ENCODE results near the gene TRAPPC6A. TPM values are rescaled to one million over a fixed set of nuclear protein-coding genes. Genes with fewer than 3 reads are reported as not detected.

TRAPPC6A gene
- total and polyA plus RNA-seq, 9 donors: 1.8 to 33.7 (median 23.4) TPM

DNA sequence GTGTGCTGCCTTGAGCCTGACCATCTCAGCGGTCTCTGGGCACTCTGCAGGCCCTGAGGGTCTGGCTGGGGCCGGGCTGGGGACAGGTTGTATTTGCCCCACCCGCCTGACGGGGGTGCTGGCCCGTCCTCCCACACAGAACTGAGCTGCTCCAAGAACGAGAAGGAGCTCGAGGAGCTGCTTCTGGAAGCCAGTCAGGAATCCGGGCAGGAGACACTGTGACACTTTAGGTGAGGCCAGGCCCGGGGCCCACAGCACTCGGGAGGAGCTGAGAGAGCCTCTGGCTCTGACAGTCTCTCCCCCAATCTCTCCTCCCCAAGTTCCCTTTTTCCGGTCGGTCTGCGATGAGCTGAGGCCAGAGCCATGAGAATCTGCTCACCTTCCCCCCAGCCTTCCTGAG is 31.8 kb downstream of the TRAPPC6A start:
- TF ChIP-seq, protein P1, sequence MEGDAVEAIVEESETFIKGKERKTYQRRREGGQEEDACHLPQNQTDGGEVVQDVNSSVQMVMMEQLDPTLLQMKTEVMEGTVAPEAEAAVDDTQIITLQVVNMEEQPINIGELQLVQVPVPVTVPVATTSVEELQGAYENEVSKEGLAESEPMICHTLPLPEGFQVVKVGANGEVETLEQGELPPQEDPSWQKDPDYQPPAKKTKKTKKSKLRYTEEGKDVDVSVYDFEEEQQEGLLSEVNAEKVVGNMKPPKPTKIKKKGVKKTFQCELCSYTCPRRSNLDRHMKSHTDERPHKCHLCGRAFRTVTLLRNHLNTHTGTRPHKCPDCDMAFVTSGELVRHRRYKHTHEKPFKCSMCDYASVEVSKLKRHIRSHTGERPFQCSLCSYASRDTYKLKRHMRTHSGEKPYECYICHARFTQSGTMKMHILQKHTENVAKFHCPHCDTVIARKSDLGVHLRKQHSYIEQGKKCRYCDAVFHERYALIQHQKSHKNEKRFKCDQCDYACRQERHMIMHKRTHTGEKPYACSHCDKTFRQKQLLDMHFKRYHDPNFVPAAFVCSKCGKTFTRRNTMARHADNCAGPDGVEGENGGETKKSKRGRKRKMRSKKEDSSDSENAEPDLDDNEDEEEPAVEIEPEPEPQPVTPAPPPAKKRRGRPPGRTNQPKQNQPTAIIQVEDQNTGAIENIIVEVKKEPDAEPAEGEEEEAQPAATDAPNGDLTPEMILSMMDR (IDR thresholded peaks at IDR 0.05): no peak
- no peaks in the 10 kb centered on the region for H3K36me3 ChIP-seq
- no peaks in the 10 kb centered on the region for H3K4me1 ChIP-seq (ENCODE audit: insufficient read depth)
- no peak for DNase-seq
- no peak overlapping the region for H3K27ac ChIP-seq
- no peaks in the 10 kb centered on the region for H3K9me3 ChIP-seq
- no peak overlapping the region for H3K4me3 ChIP-seq
- intact Hi-C loops (cut with DNase I): no loop called here
- H3K27me3 ChIP-seq: no peaks in the 10 kb centered on the region
- 76 to 82% (median 80%) methylated on average over 13 of the region's 13 CpGs for WGBS, 3 donors

DNA sequence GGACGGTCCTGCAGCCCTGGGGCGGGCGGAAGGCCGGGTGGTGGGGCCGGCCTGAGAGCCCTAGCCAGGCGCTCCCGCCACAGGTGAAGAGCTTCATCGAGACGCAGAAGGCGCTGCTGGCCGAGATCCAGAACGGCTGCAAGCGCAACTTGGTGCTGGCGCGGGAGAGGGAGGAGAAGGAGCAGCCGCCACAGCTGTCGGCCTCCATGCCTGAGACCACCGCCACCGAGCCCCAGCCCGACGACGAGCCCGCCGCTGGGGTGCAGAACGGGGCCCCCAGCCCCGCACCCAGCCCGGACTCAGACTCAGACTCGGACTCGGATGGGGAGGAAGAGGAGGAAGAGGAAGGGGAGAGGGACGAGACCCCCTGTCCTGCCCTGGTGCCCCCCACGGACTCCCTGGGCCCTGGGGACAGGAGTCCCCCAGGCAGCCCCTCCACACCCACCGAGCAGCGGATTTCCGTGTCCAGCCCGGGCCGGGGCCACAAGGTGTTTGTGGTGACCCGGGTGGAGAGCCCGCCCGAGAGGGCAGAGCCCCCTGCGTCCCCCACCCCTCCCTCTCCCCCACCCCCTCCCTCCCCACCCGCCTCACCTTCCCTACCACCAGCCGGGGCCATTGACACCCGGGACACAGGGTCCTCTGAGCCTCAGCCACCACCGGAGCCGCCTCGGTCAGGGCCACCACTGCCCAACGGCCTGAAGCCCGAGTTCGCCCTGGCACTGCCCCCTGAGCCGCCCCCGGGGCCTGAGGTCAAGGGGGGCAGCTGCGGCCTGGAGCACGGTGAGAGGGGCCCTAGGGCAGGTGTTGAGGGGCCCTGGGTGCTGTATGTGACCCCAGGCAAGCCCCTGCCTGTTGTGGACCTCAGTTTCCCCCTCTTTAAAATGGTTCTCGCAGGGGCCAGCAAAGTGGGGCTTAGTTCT is 32.5 kb downstream of the TRAPPC6A start:
- WGBS, 3 donors: 83 to 89% (median 86%) methylated on average over 42 to 54 of the region's 54 CpGs
- H3K27ac ChIP-seq: no peak overlapping the region
- no peaks in the 10 kb centered on the region for H3K9me3 ChIP-seq
- intact Hi-C loops (cut with DNase I): no loop called here
- H3K4me1 ChIP-seq (ENCODE audit: insufficient read depth): no peaks in the 10 kb centered on the region
- no peak overlapping the region for H3K4me3 ChIP-seq
- no peak for DNase-seq
- H3K36me3 ChIP-seq: no peaks in the 10 kb centered on the region
- no peak for TF ChIP-seq EP300 (IDR thresholded peaks at IDR 0.05)
- no peaks in the 10 kb centered on the region for H3K27me3 ChIP-seq

DNA sequence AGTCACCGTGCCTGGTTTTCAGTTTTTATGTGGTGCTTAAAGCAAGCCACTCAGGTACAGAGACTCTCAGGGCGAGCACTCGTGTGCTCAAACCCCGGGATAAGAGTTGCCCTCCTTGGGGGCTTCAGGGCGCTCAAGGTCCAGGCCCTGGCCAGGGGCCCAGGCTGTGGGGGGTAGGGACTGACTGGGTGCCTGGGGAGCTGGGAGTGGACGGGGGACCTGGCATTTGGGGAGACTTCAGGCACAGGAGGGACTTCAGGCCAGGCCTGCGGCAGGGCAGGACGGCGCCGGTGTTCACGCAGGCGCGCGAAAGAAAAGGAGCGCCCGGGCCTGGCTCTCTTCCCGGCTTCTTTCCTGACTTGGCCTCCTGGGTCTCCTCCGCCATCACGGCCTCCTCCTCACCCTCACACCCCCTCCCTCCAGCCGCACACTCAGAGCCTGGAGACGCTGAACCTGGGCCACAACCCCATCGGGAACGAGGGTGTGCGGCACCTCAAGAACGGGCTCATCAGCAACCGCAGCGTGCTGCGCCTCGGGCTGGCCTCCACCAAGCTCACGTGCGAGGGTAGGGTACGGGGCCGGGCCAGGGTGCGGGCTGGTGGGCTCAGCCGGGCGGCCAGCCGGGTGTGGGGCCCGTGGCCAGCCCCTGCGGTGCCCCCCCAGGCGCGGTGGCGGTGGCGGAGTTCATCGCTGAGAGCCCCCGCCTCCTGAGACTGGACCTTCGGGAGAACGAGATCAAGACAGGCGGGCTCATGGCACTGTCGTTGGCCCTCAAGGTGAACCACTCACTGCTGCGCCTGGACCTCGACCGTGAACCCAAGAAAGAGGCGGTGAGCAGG is 33.4 kb downstream of the TRAPPC6A start:
- Histone ChIP-seq H3K27me3 (no peaks in the 10 kb centered on the region), H3K4me1 (ENCODE audit: insufficient read depth) (no peaks in the 10 kb centered on the region), H3K9me3 (no peaks in the 10 kb centered on the region), H3K36me3 (no peaks in the 10 kb centered on the region), H3K4me3 (no peak overlapping the region), H3K27ac (no peak overlapping the region)
- 92 to 94% (median 92%) methylated on average over 37 to 53 of the region's 53 CpGs for WGBS, 3 donors
- intact Hi-C loops (cut with DNase I): no loop called here
- no peak for DNase-seq
- TF ChIP-seq, protein P1 (IDR thresholded peaks at IDR 0.05): no peak
- TF ChIP-seq EP300 (IDR thresholded peaks at IDR 0.05) (no peak), POLR2A (IDR thresholded peaks at IDR 0.05) (no peak)

DNA sequence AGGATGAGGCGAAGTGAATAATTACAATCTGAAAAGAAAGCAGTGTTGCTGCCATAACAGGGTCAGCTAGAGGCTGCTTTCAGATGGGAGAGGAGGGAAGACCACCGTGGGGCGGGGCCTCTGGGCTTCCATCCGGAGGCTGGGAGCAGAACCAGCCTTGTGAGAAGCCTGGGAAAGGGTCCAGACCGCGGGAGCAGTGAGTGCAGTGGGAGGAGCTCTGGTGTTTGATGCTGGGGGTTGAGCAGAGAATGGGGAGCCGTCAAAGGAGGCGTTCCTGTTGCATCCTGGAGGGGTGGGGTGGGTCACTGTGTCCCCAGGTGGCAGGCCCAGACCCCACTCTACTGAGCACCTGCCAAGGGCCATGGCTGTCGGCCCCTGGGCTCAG is 35.3 kb downstream of the TRAPPC6A start:
- TF ChIP-seq EP300 (IDR thresholded peaks at IDR 0.05) (no peak), POLR2A (IDR thresholded peaks at IDR 0.05) (no peak)
- TF ChIP-seq, protein P1 (IDR thresholded peaks at IDR 0.05): no peak
- H3K27me3 ChIP-seq: no peaks in the 10 kb centered on the region
- intact Hi-C loops (cut with DNase I): no loop called here
- DNase-seq: no peak
- WGBS, 3 donors: 49 to 54% (median 51%) methylated on average over 9 of the region's 9 CpGs
- no peak overlapping the region for H3K4me3 ChIP-seq
- H3K27ac ChIP-seq: no peak overlapping the region
- H3K4me1 ChIP-seq (ENCODE audit: insufficient read depth): no peaks in the 10 kb centered on the region
- no peaks in the 10 kb centered on the region for H3K36me3 ChIP-seq
- no peaks in the 10 kb centered on the region for H3K9me3 ChIP-seq

Data from ovary (tissue), 9 donors.